NAMALWA (cell line): ENCODE measurements around the gene HIC2.
"Not testable (repeated sequence)": the region's sequence is repeated elsewhere in the genome, so short reads cannot be mapped to it uniquely, and the experiment has no call there.

Source experiments
- DNase-seq: peaks from one replicate; pipeline ENCODE4 v3.0.0-alpha.2; 2015; ENCODE audit warnings: low spot score

Gene HIC2

DNA sequence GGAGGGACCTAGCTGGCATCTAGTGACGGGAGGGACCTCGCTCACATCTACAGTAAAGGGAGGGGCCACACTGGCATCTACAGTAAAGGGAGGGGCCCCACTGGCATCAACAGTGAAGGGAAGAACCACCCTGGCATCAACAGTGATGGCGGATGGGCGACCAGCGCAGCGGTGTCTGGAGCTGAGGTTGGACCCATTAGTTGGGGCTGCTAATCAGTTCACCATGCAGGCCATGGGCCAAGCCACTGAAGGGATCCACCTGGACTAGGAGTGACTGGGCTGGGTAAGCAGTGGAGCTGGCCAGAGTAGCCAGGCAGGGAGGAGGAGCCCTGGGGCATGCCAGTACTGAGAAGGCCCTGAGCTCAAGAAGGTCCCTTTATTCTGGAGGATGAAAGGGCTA is 73.4 kb downstream of the HIC2 start:
- DNase-seq = not testable (repeated sequence)

- not testable (repeated sequence) for DNase-seq
Measured at GRCh38 chr22:21492271-21492670, 75.1 kb downstream of the HIC2 start.

GRCh38 chr22:21493789-21494782 is 76.9 kb downstream of the HIC2 start:
- not testable (repeated sequence) for DNase-seq

DNA sequence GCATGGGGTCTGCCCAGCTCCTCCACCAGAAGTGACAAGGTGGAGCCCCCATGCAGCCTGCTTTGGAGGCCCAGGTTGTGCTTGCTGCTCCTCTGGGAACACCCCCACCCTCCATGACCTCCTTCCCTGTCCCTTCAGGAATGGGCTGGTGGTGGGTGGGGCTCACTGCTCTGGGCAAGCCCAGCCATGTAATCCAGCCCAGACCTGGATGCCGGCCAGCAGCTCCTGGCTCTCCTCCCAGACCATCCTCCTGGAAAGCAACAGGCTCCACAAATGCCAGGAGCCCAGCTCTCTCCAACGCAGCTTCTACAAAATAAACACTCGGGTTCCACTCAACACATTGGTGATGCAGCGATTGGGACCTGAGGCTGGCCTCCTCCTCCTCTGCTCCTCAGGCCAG is 80.8 kb downstream of the HIC2 start:
- not testable (repeated sequence) for DNase-seq

- not testable (repeated sequence) for DNase-seq
Measured at GRCh38 chr22:21498489-21498888, 81.3 kb downstream of the HIC2 start.

GRCh38 chr22:21499623-21500506 is 82.7 kb downstream of the HIC2 start:
- not testable (repeated sequence) for DNase-seq
